ENCODE measurements around the gene TBC1D3.
"Not testable (repeated sequence)": the region's sequence is repeated elsewhere in the genome, so short reads cannot be mapped to it uniquely, and the experiment has no call there.

GRCh38 chr17:38220867-38221266, 28.5 kb upstream of the TBC1D3 start:
- TF ChIP-seq POLR2AphosphoS5 (IDR thresholded peaks at IDR 0.05; ENCODE audit: low read depth, low read length); CTCF (IDR thresholded peaks at IDR 0.05); RCOR1 (IDR thresholded peaks at IDR 0.05; ENCODE audit: low read length); SMC3 (IDR thresholded peaks at IDR 0.05; ENCODE audit: low read depth, low read length); ZBTB33 (IDR thresholded peaks at IDR 0.05; ENCODE audit: borderline replicate concordance, low read depth); RAD21 (IDR thresholded peaks at IDR 0.05; ENCODE audit: low read length); EP300 (IDR thresholded peaks at IDR 0.05; ENCODE audit: borderline replicate concordance in 1 of 2, low read depth in 1 of 2, low read length in 1 of 2); RFX5 (IDR thresholded peaks at IDR 0.05; ENCODE audit: low read length); NFIC (IDR thresholded peaks at IDR 0.05; ENCODE audit: borderline replicate concordance); FOSL2 (IDR thresholded peaks at IDR 0.05; ENCODE audit: borderline replicate concordance, low read depth); USF2 (IDR thresholded peaks at IDR 0.05; ENCODE audit: borderline replicate concordance, low read depth, low read length); MAX (IDR thresholded peaks at IDR 0.05; ENCODE audit: low read depth): not testable (repeated sequence)

Data from SK-N-SH (cell line).